ENCODE data around the gene SCO2. TPM values are rescaled to one million over a fixed set of nuclear protein-coding genes. Genes with fewer than 3 reads are reported as not detected.
A peak's percentile ranks its signal among the peaks of the same experiment; 100 is the strongest.
"Not testable (repeated sequence)": the region's sequence is repeated elsewhere in the genome, so short reads cannot be mapped to it uniquely, and the experiment has no call there.

Gene SCO2
- total RNA-seq, 6 experiments from 2014 or later: 0.80 to 4.2 (median 2.5) TPM; not detected in 2

DNA sequence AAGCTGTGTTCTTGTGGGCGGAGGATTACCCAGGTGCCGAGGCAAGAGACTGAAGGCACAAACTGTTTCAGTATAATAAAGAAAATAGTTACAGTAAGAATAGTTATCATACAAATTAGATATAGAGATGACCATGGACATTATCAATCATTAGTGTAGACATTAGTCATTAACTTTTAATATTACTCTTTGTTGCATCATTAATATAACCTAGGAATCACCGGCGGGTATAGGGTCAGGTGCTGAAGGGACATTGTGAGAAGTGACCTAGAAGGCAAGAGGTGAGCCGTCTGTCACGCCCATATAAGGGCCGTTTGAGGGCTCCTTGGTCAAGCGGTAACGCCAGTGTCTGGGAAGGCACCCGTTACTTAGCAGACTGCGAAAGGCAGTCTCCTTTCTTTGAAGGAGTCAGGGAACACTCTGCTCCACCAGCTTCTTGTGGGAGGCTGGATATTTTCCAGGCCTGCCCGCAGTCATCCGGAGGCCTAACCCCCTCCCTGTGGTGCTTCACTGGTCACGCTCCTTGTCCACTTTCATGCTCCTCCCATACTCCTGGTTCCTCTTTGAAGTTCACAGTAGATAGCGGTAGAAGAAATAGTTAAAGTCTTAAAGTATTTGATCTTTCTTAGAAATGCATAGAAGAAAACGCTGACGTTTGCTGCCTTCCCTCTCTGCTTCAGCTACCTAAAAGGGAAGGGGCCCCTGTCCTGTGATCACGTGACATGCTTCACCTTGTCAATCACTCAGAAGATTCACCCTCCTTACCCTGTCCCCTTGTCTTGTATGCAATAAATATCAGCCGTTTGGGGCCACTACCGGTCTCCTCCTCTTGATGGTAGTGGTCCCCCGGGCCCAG lies 8.7 kb upstream of the SCO2 start:
- ATAC-seq; H3K9me3 ChIP-seq; intact Hi-C loops (cut with DNase I); H3K36me3 ChIP-seq; H3K4me3 ChIP-seq; H3K27me3 ChIP-seq: not testable (repeated sequence)
- Histone ChIP-seq H3K27ac (peak overlapping the region in 2 of 3 donors; percentile 14 to 94), H3K4me1 (peaks cover 0 to 21% (median 3%) of the 10 kb centered on the region in 4 donors)
- peak in 1 of 3 donors; percentile 55 for DNase-seq
- 43% methylated on average over 16 of the region's 21 CpGs for WGBS (ENCODE audit: insufficient coverage, low coverage, low lambda C conversion rate, missing lambda C conversion rate)
- peak; percentile 36 for TF ChIP-seq POLR2A (IDR thresholded peaks at IDR 0.05)

DNA sequence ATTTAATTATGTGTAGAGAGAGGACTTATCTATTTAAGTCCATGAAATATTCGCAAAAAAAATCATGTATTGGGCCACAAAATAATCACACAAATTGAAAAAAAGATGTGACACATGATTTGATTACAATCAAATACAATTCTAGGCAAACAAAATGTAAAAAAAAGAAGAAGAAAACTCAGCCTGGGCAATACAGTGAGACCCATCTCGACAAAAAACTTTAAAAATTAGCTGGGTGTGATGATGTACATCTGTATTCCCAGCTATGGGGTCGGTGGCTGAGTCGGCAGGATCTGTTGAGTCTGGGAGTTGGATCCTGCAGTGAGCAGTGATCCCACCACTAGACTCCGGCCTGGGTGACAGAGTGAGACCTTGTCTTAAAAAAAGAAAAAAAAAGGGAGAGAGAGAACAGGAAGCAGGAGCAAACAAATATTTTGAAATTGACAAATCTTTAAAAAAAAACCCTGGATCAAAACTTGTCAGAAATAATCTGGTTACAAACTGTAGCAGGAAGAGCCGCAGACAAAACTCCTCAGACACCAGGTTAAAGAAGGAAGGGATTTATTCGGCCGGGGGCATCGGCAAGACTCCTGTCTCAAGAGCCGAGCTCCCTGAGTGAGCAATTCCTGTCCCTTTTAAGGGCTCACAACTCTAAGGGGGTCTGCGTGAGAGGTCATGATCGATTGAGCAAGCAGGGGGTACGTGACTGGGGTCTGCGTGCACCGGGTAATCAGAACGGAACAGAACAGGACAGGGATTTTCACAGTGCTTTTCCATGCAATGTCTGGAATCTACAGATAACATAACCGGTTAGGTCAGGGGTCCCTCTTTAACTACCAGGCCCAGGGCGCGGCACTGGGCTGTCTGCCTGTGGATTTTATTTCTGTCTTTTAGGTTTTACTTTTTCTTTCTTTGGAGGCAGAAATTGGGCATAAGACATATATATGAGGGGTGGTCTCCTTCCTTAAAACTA lies 7.7 kb upstream of the SCO2 start:
- Histone ChIP-seq H3K4me3 (no peak overlapping the region), H3K36me3 (no peaks in the 10 kb centered on the region), H3K27ac (peak overlapping the region; percentile 94 to 98 (median 97)), H3K27me3 (no peaks in the 10 kb centered on the region), H3K4me1 (peaks cover 0 to 15% (median 0%) of the 10 kb centered on the region in 4 donors), H3K9me3 (no peaks in the 10 kb centered on the region)
- 61% methylated on average over 16 of the region's 19 CpGs for WGBS (ENCODE audit: insufficient coverage, low coverage, low lambda C conversion rate, missing lambda C conversion rate)
- DNase-seq: peak in 1 of 3 donors; percentile 26
- no peak for ATAC-seq
- TF ChIP-seq, protein P1, sequence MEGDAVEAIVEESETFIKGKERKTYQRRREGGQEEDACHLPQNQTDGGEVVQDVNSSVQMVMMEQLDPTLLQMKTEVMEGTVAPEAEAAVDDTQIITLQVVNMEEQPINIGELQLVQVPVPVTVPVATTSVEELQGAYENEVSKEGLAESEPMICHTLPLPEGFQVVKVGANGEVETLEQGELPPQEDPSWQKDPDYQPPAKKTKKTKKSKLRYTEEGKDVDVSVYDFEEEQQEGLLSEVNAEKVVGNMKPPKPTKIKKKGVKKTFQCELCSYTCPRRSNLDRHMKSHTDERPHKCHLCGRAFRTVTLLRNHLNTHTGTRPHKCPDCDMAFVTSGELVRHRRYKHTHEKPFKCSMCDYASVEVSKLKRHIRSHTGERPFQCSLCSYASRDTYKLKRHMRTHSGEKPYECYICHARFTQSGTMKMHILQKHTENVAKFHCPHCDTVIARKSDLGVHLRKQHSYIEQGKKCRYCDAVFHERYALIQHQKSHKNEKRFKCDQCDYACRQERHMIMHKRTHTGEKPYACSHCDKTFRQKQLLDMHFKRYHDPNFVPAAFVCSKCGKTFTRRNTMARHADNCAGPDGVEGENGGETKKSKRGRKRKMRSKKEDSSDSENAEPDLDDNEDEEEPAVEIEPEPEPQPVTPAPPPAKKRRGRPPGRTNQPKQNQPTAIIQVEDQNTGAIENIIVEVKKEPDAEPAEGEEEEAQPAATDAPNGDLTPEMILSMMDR (IDR thresholded peaks at IDR 0.05): no peak
- intact Hi-C loops (cut with DNase I): no loop called here

DNA sequence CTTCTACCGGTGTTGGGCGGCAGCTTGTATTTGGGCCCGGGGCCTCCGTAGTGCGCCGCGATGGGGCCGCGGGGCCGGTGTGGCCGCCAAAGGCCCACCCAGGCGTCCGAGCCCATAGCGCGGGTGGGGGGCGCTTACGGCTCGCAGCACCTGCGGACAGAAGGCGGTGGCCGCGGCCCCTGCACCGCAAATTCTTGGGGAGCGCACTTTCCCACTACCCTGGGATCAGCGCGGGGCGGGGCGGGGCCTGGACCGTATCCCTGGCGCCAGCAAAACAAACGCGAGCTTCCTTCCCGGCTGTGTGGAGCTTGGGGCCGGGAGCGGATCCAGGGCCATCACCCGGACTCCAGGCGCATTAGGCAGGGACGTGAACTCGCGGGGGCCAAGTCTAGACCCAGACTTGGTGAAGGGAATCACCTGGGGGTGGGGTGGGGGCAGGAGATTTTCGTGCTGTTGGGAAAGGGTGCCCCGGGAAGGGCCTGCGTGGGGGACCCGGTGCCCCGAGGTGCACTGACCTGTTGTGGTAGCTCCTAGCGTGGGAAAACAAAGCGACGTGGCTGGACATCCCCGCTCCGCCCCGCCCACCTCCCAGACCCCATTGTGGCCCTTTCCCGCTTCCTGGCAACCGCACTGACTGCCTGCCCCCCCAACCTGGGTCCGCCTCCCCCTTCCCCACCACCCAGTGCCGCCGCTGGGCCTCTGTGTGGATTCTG lies 6.7 kb upstream of the SCO2 start:
- Histone ChIP-seq H3K4me1 (peaks cover 0 to 14% (median 1%) of the 10 kb centered on the region in 4 donors), H3K27me3 (no peaks in the 10 kb centered on the region), H3K27ac (peak overlapping the region; percentile 94 to 98 (median 97)), H3K36me3 (no peaks in the 10 kb centered on the region), H3K9me3 (no peaks in the 10 kb centered on the region), H3K4me3 (peak overlapping the region; percentile 75 to 79 (median 76))
- peak; percentile 37 to 61 (median 54) for ATAC-seq
- intact Hi-C loops (cut with DNase I): no loop called here
- WGBS (ENCODE audit: insufficient coverage, low coverage, low lambda C conversion rate, missing lambda C conversion rate): 5% methylated on average over 13 of the region's 56 CpGs
- peak; percentile 60 for TF ChIP-seq POLR2A (IDR thresholded peaks at IDR 0.05)
- TF ChIP-seq, protein P1 (IDR thresholded peaks at IDR 0.05): peak in 1 of 4 donors; percentile 2
- DNase-seq: peak; percentile 89 to 93 (median 93)

DNA sequence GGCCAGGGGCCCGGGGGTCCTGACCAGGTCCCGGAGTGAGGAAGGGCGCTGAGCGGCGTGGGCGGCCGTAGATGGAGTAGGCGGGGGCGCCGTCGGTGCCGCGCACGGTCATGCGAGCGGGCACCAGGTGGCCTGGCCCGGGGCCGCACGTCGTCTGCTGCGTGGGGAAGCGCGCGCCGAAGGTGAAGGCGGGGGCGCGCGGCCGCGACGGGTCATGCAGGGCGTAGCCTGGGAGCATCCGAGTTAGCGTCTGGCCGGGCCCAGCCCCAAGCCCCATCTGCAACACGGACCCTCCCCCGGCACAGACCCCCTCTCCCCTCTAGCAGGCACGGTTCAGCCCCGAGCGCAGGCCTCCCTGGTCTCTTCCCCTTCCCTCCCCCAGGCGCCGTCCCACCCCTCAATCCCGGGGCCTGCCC lies 6.2 kb upstream of the SCO2 start:
- no peaks in the 10 kb centered on the region for H3K27me3 ChIP-seq
- H3K4me3 ChIP-seq: peak overlapping the region; percentile 75 to 79 (median 76)
- no peaks in the 10 kb centered on the region for H3K36me3 ChIP-seq
- ATAC-seq (peak; percentile 29 to 52 (median 46)), DNase-seq (peak; percentile 83 to 87 (median 85))
- no peaks in the 10 kb centered on the region for H3K9me3 ChIP-seq
- no peak for TF ChIP-seq POLR2A (IDR thresholded peaks at IDR 0.05)
- TF ChIP-seq, protein P1 (IDR thresholded peaks at IDR 0.05): no peak
- H3K4me1 ChIP-seq: peaks cover 0 to 14% (median 4%) of the 10 kb centered on the region in 4 donors
- intact Hi-C loops (cut with DNase I): no loop called here
- H3K27ac ChIP-seq: peak overlapping the region; percentile 94 to 98 (median 97)
- 0% methylated on average over 2 of the region's 44 CpGs for WGBS (ENCODE audit: insufficient coverage, low coverage, low lambda C conversion rate, missing lambda C conversion rate)

Measured in right lobe of liver (tissue), 6 donors.